Liver (tissue), 9 donors: ENCODE data around the gene GPR161. TPM values are rescaled to one million over a fixed set of nuclear protein-coding genes. Genes with fewer than 3 reads are reported as not detected.

Experiments used
- DNase-seq: peaks from one replicate; pipeline ENCODE4 v3.0.0-alpha.2; 2017; ENCODE audit warnings: low spot score
- H3K27ac ChIP-seq, 2 donors: one replicate each; pipeline ENCODE4 v1.7.0; 2013; ENCODE audit warnings: inconsistent platforms in 2 of 2, low read length in 2 of 2, control low read depth in 1 of 2, low read depth in 1 of 2, mild to moderate bottlenecking in 1 of 2
- H3K27me3 ChIP-seq, 4 donors: one replicate each; pipeline versions ENCODE4 v1.6.1 to v1.7.0; 2013; ENCODE audit warnings: low read length in 3 of 4, inconsistent platforms in 1 of 4, mild to moderate bottlenecking in 1 of 4, moderate library complexity in 1 of 4; ENCODE audit not compliant: control insufficient read depth in 4 of 4, insufficient read depth in 4 of 4
- H3K36me3 ChIP-seq, 4 donors: one replicate each; pipeline versions ENCODE4 v1.6.1 to v1.7.0; 2013; ENCODE audit warnings: low read length in 3 of 4, mild to moderate bottlenecking in 3 of 4, low read depth in 1 of 4, moderate library complexity in 1 of 4; ENCODE audit not compliant: control insufficient read depth in 4 of 4, insufficient read depth in 3 of 4
- H3K4me1 ChIP-seq, 4 donors: one replicate each; pipeline versions ENCODE4 v1.6.1 to v1.7.0; 2013; ENCODE audit warnings: low read length in 3 of 4, mild to moderate bottlenecking in 3 of 4, moderate library complexity in 1 of 4; ENCODE audit not compliant: control insufficient read depth in 4 of 4, insufficient read depth in 4 of 4
- H3K4me3 ChIP-seq, 3 donors: one replicate each; pipeline versions ENCODE4 v1.6.1 to v1.7.0; 2013; ENCODE audit warnings: low read length in 3 of 3, control low read depth in 1 of 3, low read depth in 1 of 3, mild to moderate bottlenecking in 1 of 3
- H3K9ac ChIP-seq, 2 donors: one replicate each; pipeline ENCODE4 v1.7.0; 2013; ENCODE audit warnings: low read length in 2 of 2, mild to moderate bottlenecking in 2 of 2, moderate library complexity in 2 of 2, control low read depth in 1 of 2, low read depth in 1 of 2
- H3K9me3 ChIP-seq, 4 donors: one replicate each; pipeline versions ENCODE4 v1.6.1 to v1.7.0; 2013; ENCODE audit warnings: low read length in 3 of 4; ENCODE audit not compliant: control insufficient read depth in 4 of 4
- CTCF ChIP-seq: fragments of 150-350 bp; IDR thresholded peaks from 2 replicates; pipeline ENCODE4 v1.5.1; 2017; ENCODE audit warnings: improper control_type of control experiment, low read depth, low read length; ENCODE audit not compliant: missing input control
- EGR1 ChIP-seq, 2 donors: IDR thresholded peaks; 2 replicates each; pipeline ENCODE4 v1.6.1; 2016 to 2018; ENCODE audit warnings: antibody characterized with exemption in 2 of 2, low read depth in 2 of 2
- FOXA1 ChIP-seq: IDR thresholded peaks from 2 replicates; pipeline ENCODE4 v1.6.1; 2016; ENCODE audit warnings: antibody characterized with exemption
- GABPA ChIP-seq, 2 donors: IDR thresholded peaks in 1 of 2; conservative IDR thresholded peaks in 1 of 2; 2 replicates each; pipeline ENCODE4 v1.6.1; 2016; ENCODE audit warnings: antibody characterized with exemption in 2 of 2, mild to moderate bottlenecking in 1 of 2, moderate library complexity in 1 of 2
- HNF4G ChIP-seq: IDR thresholded peaks from 2 replicates; pipeline ENCODE4 v1.6.1; 2016; ENCODE audit warnings: antibody characterized with exemption
- JUND ChIP-seq, 2 donors: IDR thresholded peaks; 2 replicates each; pipeline ENCODE4 v1.6.1; 2016; ENCODE audit warnings: antibody characterized with exemption in 2 of 2
- MAX ChIP-seq: IDR thresholded peaks from 2 replicates; pipeline ENCODE4 v1.6.1; 2016; ENCODE audit warnings: antibody characterized with exemption
- NR2F2 ChIP-seq: IDR thresholded peaks from 2 replicates; pipeline ENCODE4 v1.6.1; 2016; ENCODE audit warnings: antibody characterized with exemption
- RAD21 ChIP-seq, 2 donors: IDR thresholded peaks; 2 replicates each; pipeline ENCODE4 v1.6.1; 2016; ENCODE audit warnings: antibody characterized with exemption in 2 of 2, mild to moderate bottlenecking in 2 of 2
- REST ChIP-seq: IDR thresholded peaks from 2 replicates; pipeline ENCODE4 v1.6.1; 2016; ENCODE audit warnings: antibody characterized with exemption, mild to moderate bottlenecking
- TAF1 ChIP-seq: conservative IDR thresholded peaks from 2 replicates; pipeline ENCODE4 v1.6.1; 2016; ENCODE audit warnings: antibody characterized with exemption, mild to moderate bottlenecking
- WGBS: extraction: QIAGEN DNeasy Blood & Tissue Kit; methylation state at CpG from one replicate; pipeline ENCODE4 v1.1.7; 2013; 5-methylcytosine and 5-hydroxymethylcytosine counted together
- polyA plus RNA-seq, 2 donors: library from polyadenylated mRNA; stranded (reverse) in 1 of 2; unstranded in 1 of 2; fragments of 200-250 nt in 1 of 2; fragments of >200 nt in 1 of 2; fragmentation: Nextera tagmentation in 1 of 2; extraction: Ambion mirVana in 1 of 2; gene quantifications; one replicate each; pipeline versions ENCODE4 v1.2.1 to v1.2.3, GENCODE V29; 2013 to 2015
- total RNA-seq, 2 donors: library from RNA; depleted of rRNA; stranded (reverse); fragments of >200 nt; gene quantifications; one replicate each; pipeline ENCODE4 v1.2.3, GENCODE V29; 2014
- donor health status: healthy.
- donor health status: healthy.
- donor health status: healthy.
- donor health status: healthy.
- donor health status: healthy.

GPR161 gene
- total and polyA plus RNA-seq, 4 donors, result 0.33 to 1.1 (median 0.73) TPM

- Histone ChIP-seq H3K9me3 (no peaks in the 10 kb centered on the region), H3K36me3 (no peaks in the 10 kb centered on the region), H3K27me3 (no peaks in the 10 kb centered on the region), H3K9ac (no peak overlapping the region), H3K4me3 (no peak overlapping the region), H3K27ac (no peak overlapping the region), H3K4me1 (no peaks in the 10 kb centered on the region)
- no peak for DNase-seq
- TF ChIP-seq REST, result no peak
- TF ChIP-seq NR2F2, result no peak
- 90% methylated on average over 12 of the region's 12 CpGs for WGBS
Observed at GRCh38 chr1:168097921-168098528, 38.7 kb downstream of the GPR161 start.

GRCh38 chr1:168096296-168097165 lies 40.2 kb downstream of the GPR161 start:
- no peaks in the 10 kb centered on the region for H3K36me3 ChIP-seq
- no peaks in the 10 kb centered on the region for H3K9me3 ChIP-seq
- 96% methylated on average over 27 of the region's 27 CpGs for WGBS
- H3K27me3 ChIP-seq, result no peaks in the 10 kb centered on the region
- H3K4me1 ChIP-seq, result no peaks in the 10 kb centered on the region
- no peak overlapping the region for H3K9ac ChIP-seq
- no peak overlapping the region for H3K27ac ChIP-seq
- TF ChIP-seq CTCF (no peak), TAF1 (no peak), JUND (IDR thresholded peaks at IDR 0.05) (no peak), FOXA1 (no peak), GABPA (IDR thresholded peaks at IDR 0.05 in 1 of 2, conservative IDR thresholded peaks at IDR 0.05 in 1 of 2) (no peak), HNF4G (no peak), NR2F2 (no peak), RAD21 (IDR thresholded peaks at IDR 0.05) (no peak)
- no peak overlapping the region for H3K4me3 ChIP-seq
- DNase-seq, result no peak

GRCh38 chr1:168095476-168095875 lies 41.3 kb downstream of the GPR161 start:
- DNase-seq, result no peak
- no peak overlapping the region for H3K27ac ChIP-seq
- no peak overlapping the region for H3K9ac ChIP-seq
- no peaks in the 10 kb centered on the region for H3K4me1 ChIP-seq
- no peaks in the 10 kb centered on the region for H3K27me3 ChIP-seq
- 98% methylated on average over 6 of the region's 6 CpGs for WGBS
- no peaks in the 10 kb centered on the region for H3K9me3 ChIP-seq
- H3K4me3 ChIP-seq, result no peak overlapping the region
- H3K36me3 ChIP-seq, result no peaks in the 10 kb centered on the region
- no peak for TF ChIP-seq RAD21 (IDR thresholded peaks at IDR 0.05)
- TF ChIP-seq MAX, result no peak
- no peak for TF ChIP-seq CTCF
- TF ChIP-seq FOXA1, result no peak
- no peak for TF ChIP-seq GABPA (IDR thresholded peaks at IDR 0.05 in 1 of 2, conservative IDR thresholded peaks at IDR 0.05 in 1 of 2)
- TF ChIP-seq EGR1 (IDR thresholded peaks at IDR 0.05; ENCODE audit: low read depth in 2 of 2), result no peak
- no peak for TF ChIP-seq NR2F2
